Activated CD4-positive, alpha-beta T cell treated with anti-CD3 and anti-CD28 coated beads for 1 hour (primary cell): ENCODE measurements around the gene CBY2.

Experiments
- DNase-seq: peaks from one replicate; pipeline ENCODE4 v3.0.0-alpha.2; 2020

Gene CBY2

GRCh38 chr13:45702869-45703391 is 810 bp downstream of the CBY2 start:
- DNase-seq: no peak

GRCh38 chr13:45704211-45704739 is 2.2 kb downstream of the CBY2 start:
- no peak for DNase-seq

- DNase-seq: no peak
Observed at GRCh38 chr13:45704854-45705695, 3.0 kb downstream of the CBY2 start.

- DNase-seq: no peak
Observed at GRCh38 chr13:45705918-45706317, 3.8 kb downstream of the CBY2 start.

- no peak for DNase-seq
Observed at GRCh38 chr13:45707516-45708100, 5.5 kb downstream of the CBY2 start.

- no peak for DNase-seq
Observed at GRCh38 chr13:45711951-45712350, 9.8 kb downstream of the CBY2 start.

- DNase-seq: no peak
Observed at GRCh38 chr13:45713106-45713690, 11.1 kb downstream of the CBY2 start.

GRCh38 chr13:45713721-45714120 is 11.6 kb downstream of the CBY2 start:
- DNase-seq: no peak

- no peak for DNase-seq
Observed at GRCh38 chr13:45714170-45714569, 12.1 kb downstream of the CBY2 start.

- no peak for DNase-seq
Observed at GRCh38 chr13:45715351-45715750, 13.2 kb downstream of the CBY2 start.

GRCh38 chr13:45717349-45717748 is 15.2 kb downstream of the CBY2 start:
- DNase-seq: no peak

GRCh38 chr13:45718063-45718462 is 15.9 kb downstream of the CBY2 start:
- DNase-seq: no peak

- DNase-seq: no peak
Observed at GRCh38 chr13:45718992-45719391, 16.9 kb downstream of the CBY2 start.

- DNase-seq: no peak
Observed at GRCh38 chr13:45721203-45721731, 19.1 kb downstream of the CBY2 start.

- no peak for DNase-seq
Observed at GRCh38 chr13:45723798-45724197, 21.7 kb downstream of the CBY2 start.

- DNase-seq: no peak
Observed at GRCh38 chr13:45728759-45729158, 26.6 kb downstream of the CBY2 start.

- no peak for DNase-seq
Observed at GRCh38 chr13:45731455-45731854, 29.3 kb downstream of the CBY2 start.

- DNase-seq: no peak
Observed at GRCh38 chr13:45732916-45733315, 30.8 kb downstream of the CBY2 start.

GRCh38 chr13:45733361-45733760 is 31.2 kb downstream of the CBY2 start:
- no peak for DNase-seq

GRCh38 chr13:45737571-45738017 is 35.5 kb downstream of the CBY2 start:
- DNase-seq: no peak

- DNase-seq: no peak
Observed at GRCh38 chr13:45742985-45743384, 40.9 kb downstream of the CBY2 start.

- no peak for DNase-seq
Observed at GRCh38 chr13:45744979-45745378, 42.9 kb downstream of the CBY2 start.

- DNase-seq: no peak
Observed at GRCh38 chr13:45747071-45747470, 45.0 kb downstream of the CBY2 start.
